ENCODE results near the gene LARP1B.
"Not testable (repeated sequence)": the region's sequence is repeated elsewhere in the genome, so short reads cannot be mapped to it uniquely, and the experiment has no call there.

Gene LARP1B

DNA sequence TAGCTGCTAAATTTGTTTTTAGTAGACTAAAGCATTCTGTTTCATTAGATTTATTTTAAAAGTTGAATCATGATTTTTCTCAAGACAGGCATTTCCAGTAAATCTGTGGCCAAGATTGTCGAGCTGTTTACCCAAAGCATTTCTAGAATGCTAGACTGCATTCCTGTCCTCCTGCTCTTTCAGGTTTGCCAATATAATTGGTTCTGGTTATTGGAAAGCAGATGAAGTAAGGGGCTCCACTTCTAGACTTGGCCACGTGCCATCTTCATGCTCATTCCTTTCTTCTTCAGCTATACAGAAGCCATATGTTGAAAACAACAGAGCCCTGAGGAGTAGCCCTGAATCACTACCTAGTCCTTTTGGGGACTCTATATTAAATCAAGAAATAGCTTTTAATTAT is 164.0 kb downstream of the LARP1B start:
- DNase-seq (ENCODE audit: low read depth in 2 of 2): no peak

DNA sequence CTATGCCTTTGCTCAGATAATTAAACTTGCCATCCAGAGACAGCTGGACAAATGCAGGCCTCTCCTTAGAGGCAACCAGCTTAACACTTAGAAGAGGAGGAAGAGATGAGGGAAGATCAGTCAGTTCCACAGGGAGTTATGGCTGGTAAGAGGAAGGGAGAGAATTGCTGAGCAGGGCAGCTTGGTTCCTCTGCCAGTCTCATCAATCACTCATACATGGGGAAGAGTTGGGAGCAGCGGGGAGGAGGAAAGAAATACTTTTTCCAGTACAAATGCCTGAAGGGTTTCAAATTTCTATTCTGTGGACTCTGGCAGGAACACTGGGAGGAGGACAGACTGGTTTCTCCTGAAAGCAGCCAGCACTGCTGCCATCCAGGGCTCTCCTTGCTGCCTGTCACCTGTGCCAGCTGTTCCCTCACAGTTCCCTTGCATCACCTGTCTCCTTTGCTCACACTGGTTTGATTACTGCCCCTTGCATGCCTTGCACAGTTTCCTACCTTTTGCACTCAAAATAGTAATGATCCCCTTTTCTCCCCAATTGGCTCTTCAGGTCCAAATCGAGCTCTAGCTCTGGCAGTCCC is 167.0 kb downstream of the LARP1B start:
- DNase-seq (ENCODE audit: low read depth in 2 of 2): no peak

DNA sequence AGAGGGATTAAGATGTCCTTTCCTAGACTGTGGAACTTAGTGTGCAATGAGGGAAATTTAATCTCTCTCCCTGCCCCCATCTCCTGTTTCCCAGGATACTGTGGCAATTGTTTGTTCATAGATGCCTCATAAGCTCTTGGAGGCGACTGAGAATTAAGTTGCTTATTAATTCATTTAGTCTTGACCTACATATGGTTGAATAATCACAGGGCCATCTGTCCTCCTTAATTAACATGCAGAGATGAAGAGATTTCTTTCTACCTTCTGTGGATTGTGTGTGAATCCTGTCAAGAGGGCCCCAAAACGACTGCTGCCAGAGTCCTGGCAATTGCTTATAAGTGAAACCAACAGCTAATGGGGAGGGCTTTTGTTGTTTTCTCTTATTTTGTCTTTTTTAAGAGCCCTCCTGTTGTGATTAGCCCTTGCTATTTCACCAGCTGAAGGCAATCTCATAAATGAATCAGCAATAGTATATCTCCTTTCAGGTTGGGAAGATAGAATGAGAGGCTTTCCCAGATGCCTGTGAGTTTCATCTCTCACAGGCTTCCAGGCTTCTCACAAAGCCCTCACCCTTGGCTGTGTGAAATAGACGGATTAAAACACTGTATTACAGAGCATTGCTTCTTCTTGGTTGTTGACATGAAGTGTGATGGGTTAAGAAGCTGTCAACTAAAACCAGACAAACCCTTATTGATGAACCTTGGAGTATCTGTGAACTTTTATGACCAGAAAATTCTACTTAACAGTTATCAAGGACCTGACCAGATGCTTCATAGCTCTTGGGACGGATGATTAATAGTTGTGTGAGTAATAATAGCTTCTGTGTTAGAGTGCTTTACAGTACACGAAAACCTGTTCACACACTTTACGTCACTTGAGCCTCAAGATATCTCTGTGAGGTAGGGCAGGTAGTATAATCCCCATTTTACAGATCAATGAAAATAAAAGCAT is 168.0 kb downstream of the LARP1B start:
- DNase-seq (ENCODE audit: low read depth in 2 of 2): no peak

DNA sequence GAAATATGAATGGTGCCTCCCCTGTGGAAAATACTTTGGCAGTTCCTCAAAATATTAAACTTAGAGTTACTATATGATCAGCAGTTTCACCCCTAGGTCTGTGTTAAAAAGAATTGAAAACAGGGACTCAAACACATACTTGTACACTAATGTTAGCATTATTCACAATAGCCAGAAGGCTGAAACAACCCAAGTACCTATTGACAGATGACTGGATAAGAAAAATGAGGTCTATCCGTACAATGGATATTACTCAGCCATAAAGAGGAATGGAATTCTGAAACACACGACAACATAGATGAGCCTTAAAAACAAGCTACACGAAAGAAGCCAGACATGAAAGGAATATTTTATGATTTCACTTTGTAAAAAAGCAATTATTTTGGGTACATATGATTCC is 171.6 kb downstream of the LARP1B start:
- DNase-seq (ENCODE audit: low read depth in 2 of 2): no peak

DNA sequence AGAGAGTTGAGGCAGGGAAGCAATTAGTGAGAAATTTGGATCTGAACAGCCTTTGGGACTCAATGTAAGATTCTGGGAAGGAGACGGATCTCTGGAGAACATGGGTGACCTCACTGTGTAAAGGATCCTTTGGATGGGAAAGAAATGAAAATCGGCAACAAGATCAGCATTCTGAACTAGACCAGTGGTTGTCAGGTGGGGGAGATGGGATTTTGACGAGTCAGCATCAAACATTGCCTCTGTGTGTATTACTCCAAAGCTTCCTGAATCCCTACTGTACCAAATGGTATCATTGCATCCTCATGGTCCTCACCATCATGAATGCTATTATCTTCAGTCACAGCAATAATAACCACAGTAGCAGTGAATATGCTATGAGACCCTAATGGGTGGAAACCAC is 173.7 kb downstream of the LARP1B start:
- DNase-seq (ENCODE audit: low read depth in 2 of 2): no peak

DNA sequence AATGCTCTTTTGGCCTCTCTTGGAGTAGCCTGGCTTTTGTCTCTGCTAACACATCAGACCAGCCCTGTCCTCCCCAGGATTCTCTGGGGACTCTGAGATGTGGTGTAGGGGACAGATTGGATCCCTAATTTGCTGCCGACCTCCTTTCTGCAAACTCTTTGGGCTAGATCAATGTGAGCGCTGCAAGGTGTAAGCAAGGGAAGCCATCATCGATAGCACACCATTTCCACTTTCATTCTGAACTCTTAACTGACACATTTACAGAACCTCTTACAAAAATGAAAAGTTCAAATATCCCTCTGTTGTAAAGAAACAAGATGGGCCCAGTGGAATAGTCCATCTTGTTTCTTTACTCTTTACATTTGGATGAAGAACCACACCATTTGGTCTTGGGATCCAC is 179.9 kb downstream of the LARP1B start:
- DNase-seq (ENCODE audit: low read depth in 2 of 2): no peak

DNA sequence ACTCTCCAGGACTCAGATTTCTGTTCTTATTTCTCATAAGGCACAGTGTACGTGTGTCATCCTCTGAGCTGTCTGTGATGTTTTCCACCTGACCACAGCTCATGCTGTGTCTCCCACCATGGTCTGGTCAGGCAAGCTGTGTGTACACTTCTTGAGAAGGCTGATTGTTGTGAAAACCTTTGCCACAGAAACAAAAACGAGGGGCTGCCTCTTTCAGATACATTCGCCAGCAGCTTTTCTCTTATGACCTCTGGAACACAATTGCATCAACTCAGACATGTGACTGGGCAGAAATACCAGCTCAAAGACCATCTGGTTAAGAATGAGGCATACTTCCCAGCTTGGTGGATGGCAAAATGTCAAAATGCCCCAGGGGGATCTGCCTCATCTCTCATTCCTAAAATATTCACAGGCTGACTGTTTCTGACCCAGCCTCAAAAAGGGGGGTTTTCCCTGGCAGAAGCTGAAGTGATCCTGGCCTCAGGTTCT is 180.4 kb downstream of the LARP1B start:
- no peak for DNase-seq (ENCODE audit: low read depth in 2 of 2)

DNA sequence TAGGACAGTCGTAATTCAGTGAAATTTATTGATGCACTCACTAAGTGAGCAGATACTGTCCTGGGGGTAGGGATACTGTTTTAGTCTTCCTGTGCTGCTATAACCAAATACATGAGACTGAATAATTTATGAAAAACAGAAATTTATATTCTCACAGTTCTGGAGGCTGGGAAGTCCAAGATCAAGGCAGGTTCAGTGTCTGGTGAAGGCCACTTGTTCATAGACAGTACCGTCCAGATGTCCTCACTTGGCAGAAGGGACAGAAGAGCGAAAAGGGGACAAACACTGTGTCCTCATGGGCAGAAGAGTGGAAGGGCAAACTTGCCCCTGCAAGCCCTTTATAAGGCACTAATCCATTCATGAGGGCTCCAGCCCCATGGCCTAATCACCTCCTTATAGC is 180.9 kb downstream of the LARP1B start:
- no peak for DNase-seq (ENCODE audit: low read depth in 2 of 2)

DNA sequence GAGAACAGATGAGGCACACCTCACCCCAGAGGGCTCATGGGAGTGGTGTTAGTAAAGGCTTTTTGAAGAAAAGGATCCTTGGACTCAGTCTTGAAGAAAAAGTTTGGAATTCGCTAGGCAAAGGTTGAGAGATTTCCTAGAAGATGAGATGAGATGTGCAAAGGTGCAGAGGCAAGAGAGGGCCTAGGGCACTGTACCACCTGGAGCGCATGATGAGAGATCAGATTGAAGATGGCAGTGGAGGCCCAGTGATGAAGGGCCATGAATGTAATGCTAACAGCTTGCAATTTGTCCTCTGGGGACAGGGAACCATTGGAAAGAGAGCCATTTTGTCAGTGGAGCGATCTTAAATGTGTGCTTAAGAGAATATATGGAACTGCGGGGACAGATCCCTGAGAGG is 181.5 kb downstream of the LARP1B start:
- DNase-seq (ENCODE audit: low read depth in 2 of 2): no peak

DNA sequence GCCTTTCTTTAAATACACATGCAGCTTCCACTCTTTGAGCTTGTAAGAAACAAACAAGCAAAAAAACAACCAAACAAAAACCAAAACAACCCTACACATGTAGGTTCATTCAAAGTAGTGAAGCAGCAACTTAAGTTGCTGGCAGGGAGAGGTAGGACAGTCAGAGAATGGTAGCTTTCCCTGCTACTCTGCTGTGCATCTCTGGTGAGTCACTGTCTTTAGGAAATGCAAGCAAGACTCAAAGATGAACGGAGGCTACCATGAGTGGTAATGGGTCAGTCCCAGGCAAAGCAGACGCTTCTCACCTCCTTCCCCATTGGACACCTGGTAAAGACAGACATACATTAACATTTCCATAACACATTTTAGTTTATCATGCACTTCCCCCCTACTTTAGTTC is 183.3 kb downstream of the LARP1B start:
- no peak for DNase-seq (ENCODE audit: low read depth in 2 of 2)

DNA sequence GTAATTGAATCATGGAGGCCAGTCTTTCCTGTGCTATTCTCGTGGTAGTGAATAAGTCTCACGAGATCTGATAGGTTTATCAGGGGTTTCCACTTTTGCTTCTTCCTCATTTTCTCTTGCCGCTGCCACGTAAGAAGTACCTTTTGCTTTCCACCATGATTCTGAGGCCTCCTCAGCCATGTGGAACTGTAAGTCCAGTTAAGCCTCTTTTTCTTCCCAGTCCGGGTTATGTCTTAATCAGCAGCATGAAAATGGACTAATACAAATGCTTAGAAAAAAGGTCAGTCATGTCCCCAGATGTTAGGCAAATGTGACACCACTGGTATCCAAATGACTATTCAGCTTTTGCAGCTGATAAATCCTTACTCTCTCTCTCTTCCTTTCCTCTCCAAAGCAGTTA is 184.3 kb downstream of the LARP1B start:
- not testable (repeated sequence) for DNase-seq (ENCODE audit: low read depth in 2 of 2)

DNA sequence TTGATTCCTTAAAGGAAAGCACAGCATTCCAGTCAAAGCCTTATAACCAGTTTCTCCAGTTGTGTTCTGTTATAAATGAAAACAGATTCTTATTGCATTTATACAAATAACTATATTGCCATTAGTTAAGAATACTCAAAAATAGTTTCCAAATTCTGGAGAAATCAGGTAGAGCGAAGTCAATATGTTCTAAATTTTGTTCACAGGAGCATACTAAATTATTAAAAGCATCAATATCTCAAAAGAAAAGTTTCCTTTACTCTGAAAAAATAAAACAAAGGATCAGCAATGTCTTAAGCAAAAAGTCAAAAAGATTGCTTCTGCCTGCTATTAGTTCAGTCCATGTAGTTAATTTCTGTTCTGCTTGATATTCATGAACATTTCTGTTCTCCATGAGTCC is 186.8 kb downstream of the LARP1B start:
- DNase-seq (ENCODE audit: low read depth in 2 of 2): no peak

DNA sequence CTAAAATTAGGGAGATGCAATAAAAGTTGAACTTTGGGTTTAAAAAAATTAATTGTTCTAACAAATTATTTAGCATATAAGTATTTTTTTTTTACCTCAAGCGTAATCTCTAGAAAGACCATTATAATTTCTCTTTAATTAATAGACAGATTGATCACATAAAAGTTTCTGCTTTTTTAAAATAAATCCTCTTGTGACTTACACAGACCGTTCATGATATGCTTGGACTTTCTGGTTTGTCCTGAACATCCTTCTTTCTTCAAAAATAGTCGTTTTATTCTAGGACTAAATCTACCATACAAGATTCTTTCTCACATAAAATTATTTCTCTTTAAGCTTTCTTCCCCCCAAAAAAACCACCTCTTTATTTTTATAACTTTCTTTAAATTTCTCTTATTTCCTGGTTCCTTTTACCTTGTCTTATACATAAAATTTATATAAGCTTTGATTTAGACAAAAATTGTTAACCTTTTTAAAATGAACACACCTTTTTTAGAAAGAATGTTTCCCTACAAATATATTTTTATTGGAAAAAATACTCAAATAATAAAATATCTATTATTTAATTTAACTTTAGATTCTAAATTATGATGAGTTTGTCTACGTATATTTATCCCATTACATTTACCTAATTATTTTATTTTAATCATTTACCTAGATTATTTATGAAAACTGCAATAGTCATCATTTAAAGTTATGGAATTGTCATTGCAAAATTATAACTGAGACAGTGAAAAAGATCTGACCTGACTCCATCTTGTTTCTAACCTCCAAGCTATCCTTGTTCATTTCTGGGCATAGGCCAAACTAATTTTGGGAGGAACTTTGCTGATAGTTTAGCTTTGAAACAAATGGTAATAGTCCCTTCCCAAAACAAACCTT is 188.9 kb downstream of the LARP1B start:
- DNase-seq (ENCODE audit: low read depth in 2 of 2): no peak

DNA sequence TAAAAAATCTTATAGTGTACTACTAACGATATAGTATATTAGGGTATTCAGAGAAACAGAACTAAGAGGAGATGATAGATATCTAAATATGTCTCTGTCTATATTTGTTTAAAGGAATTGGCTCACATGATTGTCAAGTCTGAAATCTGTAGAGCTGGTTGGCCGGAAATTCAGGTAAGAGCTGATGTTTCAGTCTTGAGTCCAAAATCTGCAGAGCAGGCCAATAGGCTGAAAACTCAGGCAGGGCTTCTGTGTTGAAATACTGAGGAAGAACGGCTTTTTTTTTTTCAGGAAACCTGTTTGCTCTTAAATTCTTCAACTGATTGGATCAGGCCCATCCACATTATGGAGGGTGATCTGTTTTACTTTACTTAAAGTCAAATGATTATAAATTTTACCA is 194.8 kb downstream of the LARP1B start:
- DNase-seq (ENCODE audit: low read depth in 2 of 2): no peak

DNA sequence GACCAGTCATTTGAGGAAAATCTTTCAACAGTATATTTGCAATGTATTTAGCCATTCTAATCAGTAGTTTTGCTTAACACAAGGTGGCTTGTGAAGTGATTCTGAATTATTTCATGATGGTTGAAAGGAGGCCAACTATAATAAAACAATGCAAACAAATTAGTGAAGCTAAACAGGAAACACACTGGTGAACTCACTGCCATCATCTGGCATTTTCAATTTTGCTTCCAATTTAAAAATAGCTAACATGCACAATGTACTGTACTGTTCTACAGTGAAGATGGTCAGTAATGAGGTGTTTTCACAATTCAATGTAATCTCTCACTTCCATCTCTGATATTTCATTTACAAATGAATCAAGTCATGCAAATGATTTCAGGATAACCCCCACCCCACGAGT is 195.4 kb downstream of the LARP1B start:
- no peak for DNase-seq (ENCODE audit: low read depth in 2 of 2)

DNA sequence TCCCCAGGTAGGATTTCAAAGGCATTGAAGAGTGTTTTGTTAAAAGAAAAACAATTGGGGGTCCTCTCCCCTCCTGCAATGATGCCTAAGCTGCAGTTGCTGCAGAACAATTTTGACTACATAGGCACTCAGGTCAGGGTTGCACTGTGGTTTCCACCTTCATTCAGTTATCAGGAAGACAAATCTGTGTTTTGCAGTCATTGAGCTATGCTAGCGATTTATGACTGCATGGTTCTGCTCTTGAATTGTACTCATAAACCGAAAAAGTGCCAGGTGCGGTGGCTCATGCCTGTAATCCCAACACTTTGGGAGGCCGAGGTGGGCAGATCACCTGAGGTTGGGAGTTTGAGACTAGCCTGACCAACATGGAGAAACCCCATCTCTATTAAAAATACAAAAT is 197.1 kb downstream of the LARP1B start:
- DNase-seq (ENCODE audit: low read depth in 2 of 2): not testable (repeated sequence)

DNA sequence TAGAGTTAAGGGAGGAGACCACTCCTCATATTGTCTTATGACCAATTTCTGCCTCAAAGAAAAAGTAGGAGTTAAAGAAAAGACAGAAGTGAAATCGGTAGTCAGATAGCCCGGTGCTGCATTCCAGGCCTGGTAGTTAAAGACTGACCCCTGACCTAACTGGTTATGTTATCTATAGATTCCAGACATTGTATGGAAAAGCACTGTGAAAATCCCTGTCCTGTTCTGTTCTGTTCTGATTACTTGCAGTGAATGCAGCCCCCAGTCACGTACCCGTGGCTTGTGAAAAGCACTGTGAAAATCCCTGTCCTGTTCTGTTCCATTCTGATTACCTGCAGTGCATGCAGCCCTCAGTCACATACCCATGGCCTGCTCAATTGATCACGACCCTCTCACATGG is 198.8 kb downstream of the LARP1B start:
- DNase-seq (ENCODE audit: low read depth in 2 of 2): not testable (repeated sequence)

Measured in stimulated activated CD4-positive, alpha-beta T cell treated with anti-CD3 and anti-CD28 coated beads, Interleukin-1b, Interleukin-23, amount 100 ng/mL, for 4 hours (primary cell).